HepG2 (cell line): ENCODE measurements around the gene FAM217B. TPM values are rescaled to one million over a fixed set of nuclear protein-coding genes. Genes with fewer than 3 reads are reported as not detected.

Source experiments
- ATRX ChIP-seq: sonication (generic); formaldehyde crosslinking; IDR thresholded peaks from 2 replicates; pipeline ENCODE4 v1.4.0; 2020; ENCODE audit warnings: missing genetic modification reagents, borderline replicate concordance
- CEBPG ChIP-seq: IDR thresholded peaks from 2 replicates; pipeline ENCODE4 v1.6.1; 2016
- DPF2 ChIP-seq: sonication (generic); formaldehyde crosslinking; IDR thresholded peaks from 2 replicates; pipeline ENCODE4 v1.4.0; 2020; ENCODE audit warnings: mild to moderate bottlenecking, low read depth, missing genetic modification reagents, borderline replicate concordance
- KAT7 ChIP-seq: IDR thresholded peaks from 2 replicates; pipeline ENCODE4 v1.6.1; 2018; ENCODE audit warnings: borderline replicate concordance, missing compliant biosample characterization
- KDM1A ChIP-seq: IDR thresholded peaks from 2 replicates; pipeline ENCODE4 v1.6.1; 2016; ENCODE audit warnings: missing compliant biosample characterization
- KDM3A ChIP-seq: IDR thresholded peaks from 2 replicates; pipeline ENCODE4 v1.6.1; 2018; ENCODE audit warnings: low read depth, missing compliant biosample characterization
- MLLT10 ChIP-seq: sonication (generic); formaldehyde crosslinking; IDR thresholded peaks from 2 replicates; pipeline ENCODE4 v1.4.0; 2020; ENCODE audit warnings: missing genetic modification reagents
- NCOR1 ChIP-seq: fragments of 200-600 bp; sonication (generic); IDR thresholded peaks from 2 replicates; pipeline ENCODE4 v1.7.0; 2017; ENCODE audit warnings: antibody characterized with exemption, low read length, borderline replicate concordance
- NR2F1 ChIP-seq, 2 experiments: fragments of 450-650 bp in 1 of 2; formaldehyde crosslinking in 1 of 2; IDR thresholded peaks; 2 replicates each; pipeline versions ENCODE4 v1.5.0 to v1.6.1; 2016 to 2020; ENCODE audit warnings: mild to moderate bottlenecking in 1 of 2, missing compliant biosample characterization in 1 of 2, missing genetic modification reagents in 1 of 2, moderate library complexity in 1 of 2
- PLRG1 ChIP-seq: fragments of 450-650 bp; conservative IDR thresholded peaks from 2 replicates; pipeline ENCODE4 v1.6.1; 2016
- POLR2AphosphoS5 ChIP-seq: IDR thresholded peaks from 2 replicates; pipeline ENCODE4 v1.6.1; 2012; ENCODE audit warnings: low read depth, low read length
- RFX1 ChIP-seq: fragments of 450-650 bp; IDR thresholded peaks from 2 replicates; pipeline ENCODE4 v1.6.1; 2017
- SALL1 ChIP-seq: sonication (generic); formaldehyde crosslinking; IDR thresholded peaks from 2 replicates; pipeline ENCODE4 v1.8.0; 2022; ENCODE audit warnings: mild to moderate bottlenecking, missing genetic modification reagents
- SKI ChIP-seq: fragments of 450-650 bp; IDR thresholded peaks from one replicate; pipeline ENCODE4 v1.6.1; 2018; ENCODE audit warnings: mild to moderate bottlenecking; ENCODE audit not compliant: partially characterized antibody
- TBX2 ChIP-seq: sonication (generic); formaldehyde crosslinking; IDR thresholded peaks from 2 replicates; pipeline ENCODE4 v1.5.0; 2020; ENCODE audit warnings: missing genetic modification reagents, mild to moderate bottlenecking, borderline replicate concordance
- TMF1 ChIP-seq: sonication (generic); formaldehyde crosslinking; IDR thresholded peaks from 2 replicates; pipeline ENCODE4 v1.8.1; 2022; ENCODE audit warnings: low read depth, missing genetic modification reagents
- TRIM24 ChIP-seq: sonication (generic); formaldehyde crosslinking; IDR thresholded peaks from 2 replicates; pipeline ENCODE4 v1.8.0; 2022; ENCODE audit warnings: mild to moderate bottlenecking, missing genetic modification reagents
- ZBTB3 ChIP-seq: sonication (generic); formaldehyde crosslinking; IDR thresholded peaks from 2 replicates; pipeline ENCODE4 v1.4.0; 2020; ENCODE audit warnings: low read depth, mild to moderate bottlenecking, moderate library complexity, missing genetic modification reagents, borderline replicate concordance
- ZNF124 ChIP-seq: sonication (generic); formaldehyde crosslinking; IDR thresholded peaks from 2 replicates; pipeline ENCODE4 v1.4.0; 2020; ENCODE audit warnings: missing genetic modification reagents
- ZNF207 ChIP-seq: fragments of 450-650 bp; IDR thresholded peaks from 2 replicates; pipeline ENCODE4 v1.6.1; 2016; ENCODE audit warnings: antibody characterized with exemption, borderline replicate concordance
- ZNF263 ChIP-seq: sonication (generic); formaldehyde crosslinking; IDR thresholded peaks from 2 replicates; pipeline ENCODE4 v1.4.0; 2020; ENCODE audit warnings: missing genetic modification reagents
- ZNF382 ChIP-seq: sonication (generic); formaldehyde crosslinking; IDR thresholded peaks from 2 replicates; pipeline ENCODE4 v1.5.0; 2020; ENCODE audit warnings: missing genetic modification reagents, mild to moderate bottlenecking, borderline replicate concordance
- ZNF572 ChIP-seq: sonication (generic); formaldehyde crosslinking; IDR thresholded peaks from 2 replicates; pipeline ENCODE4 v1.5.1; 2020; ENCODE audit warnings: mild to moderate bottlenecking, missing genetic modification reagents
- ZNF775 ChIP-seq: sonication (generic); formaldehyde crosslinking; IDR thresholded peaks from 2 replicates; pipeline ENCODE4 v1.4.0; 2020; ENCODE audit warnings: missing genetic modification reagents, mild to moderate bottlenecking, moderate library complexity, borderline replicate concordance
- ZNF792 ChIP-seq: IDR thresholded peaks from 2 replicates; pipeline ENCODE4 v1.6.1; 2016
- polyA plus RNA-seq, 8 experiments: library from polyadenylated mRNA; depleted of rRNA in 3 of 8; stranded (reverse) in 7 of 8; unstranded in 1 of 8; fragments of >200 nt; fragmentation: Illumina TruSeq in 4 of 8; extraction: Trizol in 4 of 8; gene quantifications; 2 replicates each; pipeline versions ENCODE4 v1.2.1 to v1.2.3, GENCODE V29; 2011 to 2016; ENCODE audit warnings: low read depth in 4 of 8, missing spikeins in 1 of 8, mixed read lengths in 1 of 8; ENCODE audit not compliant: insufficient read depth in 1 of 8
- total RNA-seq, 5 experiments: library from RNA; depleted of rRNA; stranded (reverse); fragments of >200 nt; fragmentation: Illumina TruSeq; extraction: Trizol; gene quantifications; 2 replicates each; pipeline ENCODE4 v1.2.3, GENCODE V29; 2016; ENCODE audit warnings: low read depth in 1 of 5
- TF ChIP-seq, protein P1 (sequence below): sonication (generic); IDR thresholded peaks from 2 replicates; pipeline ENCODE4 v1.6.1; 2016; ENCODE audit warnings: low read depth, borderline replicate concordance
- TF ChIP-seq, protein P2 (sequence below): sonication (generic); formaldehyde crosslinking; IDR thresholded peaks from 2 replicates; pipeline ENCODE4 v1.4.0; 2020; ENCODE audit warnings: missing genetic modification reagents, borderline replicate concordance
- TF ChIP-seq, protein P3 (sequence below): sonication (generic); formaldehyde crosslinking; IDR thresholded peaks from 2 replicates; pipeline ENCODE4 v1.8.0; 2022; ENCODE audit warnings: mild to moderate bottlenecking, missing genetic modification reagents

FAM217B gene
- total and polyA plus RNA-seq, 2 of the 13 experiments (the other 11 are each of a cell fraction or from before 2014, with no cell fraction given) = 11.1 to 14.3 TPM

DNA sequence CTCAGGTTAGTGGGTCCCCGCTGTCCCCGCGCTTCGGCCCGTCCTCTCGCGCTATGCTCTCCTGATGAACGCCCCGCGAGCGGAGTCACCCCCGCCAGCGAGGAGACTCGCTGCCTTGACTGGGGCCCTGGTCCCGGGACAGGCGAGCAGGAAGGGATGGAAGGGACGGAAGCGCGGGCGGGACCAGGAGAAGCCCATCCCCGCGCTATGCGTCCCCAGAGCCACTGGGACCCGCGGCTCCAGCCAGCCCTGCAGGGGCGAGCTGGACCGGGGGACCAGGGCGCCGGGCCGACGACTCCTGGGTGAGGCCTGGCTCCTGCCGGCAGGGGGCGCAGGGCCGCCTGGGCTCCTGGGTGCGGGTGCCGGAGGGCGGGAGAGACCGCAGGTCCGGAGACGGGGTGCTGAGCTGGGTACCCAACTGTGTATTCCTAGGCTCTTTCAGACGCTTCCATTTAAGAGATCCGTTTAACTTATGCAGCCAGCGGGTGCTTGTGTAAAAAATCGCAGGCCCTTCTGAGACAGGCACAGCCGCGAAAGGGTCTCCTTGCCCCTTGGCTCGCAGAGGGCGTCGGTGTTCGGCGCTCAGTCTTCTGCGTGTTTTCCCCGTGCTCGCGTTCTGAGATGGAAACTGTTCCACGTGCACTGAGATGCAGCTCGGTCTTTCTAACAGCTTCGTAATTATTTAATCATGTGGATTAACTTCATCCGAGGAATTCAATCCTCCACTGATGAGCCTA lies 6.2 kb upstream of the FAM217B start (continued):
- TF ChIP-seq, protein P1, sequence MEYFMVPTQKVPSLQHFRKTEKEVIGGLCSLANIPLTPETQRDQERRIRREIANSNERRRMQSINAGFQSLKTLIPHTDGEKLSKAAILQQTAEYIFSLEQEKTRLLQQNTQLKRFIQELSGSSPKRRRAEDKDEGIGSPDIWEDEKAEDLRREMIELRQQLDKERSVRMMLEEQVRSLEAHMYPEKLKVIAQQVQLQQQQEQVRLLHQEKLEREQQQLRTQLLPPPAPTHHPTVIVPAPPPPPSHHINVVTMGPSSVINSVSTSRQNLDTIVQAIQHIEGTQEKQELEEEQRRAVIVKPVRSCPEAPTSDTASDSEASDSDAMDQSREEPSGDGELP = no peak
- TF ChIP-seq DPF2 (CRISPR knock-in tag) (no peak), ZNF792 (CRISPR knock-in tag) (no peak), MLLT10 (CRISPR knock-in tag) (no peak), TRIM24 (no peak), PLRG1 (no peak), TMF1 (CRISPR knock-in tag) (no peak), KAT7 (CRISPR knock-in tag) (peak; percentile 60; the same call in 1 of the 2 replicates), ZNF263 (0 out of 2 replicates have a peak, but pooled peaks have one; percentile 14), ZNF124 (CRISPR knock-in tag) (no peak), KDM1A (CRISPR knock-in tag) (no peak), POLR2AphosphoS5 (no peak), ZBTB3 (CRISPR knock-in tag) (no peak), ZNF775 (no peak), SKI (no peak), ATRX (no peak), TBX2 (CRISPR knock-in tag) (peak; percentile 62; the same call in 1 of the 2 replicates), ZNF382 (no peak), KDM3A (CRISPR knock-in tag) (no peak), RFX1 (no peak), ZNF207 (no peak), NR2F1 (CRISPR knock-in tag; IDR thresholded peaks at IDR 0.05) (no peak), SALL1 (0 out of 2 replicates have a peak, but pooled peaks have one; percentile 31), CEBPG (CRISPR knock-in tag) (no peak; the same call in 1 of the 2 replicates), ZNF572 (0 out of 2 replicates have a peak, but pooled peaks have one; percentile 35), NCOR1 (no peak)
- TF ChIP-seq, protein P2, sequence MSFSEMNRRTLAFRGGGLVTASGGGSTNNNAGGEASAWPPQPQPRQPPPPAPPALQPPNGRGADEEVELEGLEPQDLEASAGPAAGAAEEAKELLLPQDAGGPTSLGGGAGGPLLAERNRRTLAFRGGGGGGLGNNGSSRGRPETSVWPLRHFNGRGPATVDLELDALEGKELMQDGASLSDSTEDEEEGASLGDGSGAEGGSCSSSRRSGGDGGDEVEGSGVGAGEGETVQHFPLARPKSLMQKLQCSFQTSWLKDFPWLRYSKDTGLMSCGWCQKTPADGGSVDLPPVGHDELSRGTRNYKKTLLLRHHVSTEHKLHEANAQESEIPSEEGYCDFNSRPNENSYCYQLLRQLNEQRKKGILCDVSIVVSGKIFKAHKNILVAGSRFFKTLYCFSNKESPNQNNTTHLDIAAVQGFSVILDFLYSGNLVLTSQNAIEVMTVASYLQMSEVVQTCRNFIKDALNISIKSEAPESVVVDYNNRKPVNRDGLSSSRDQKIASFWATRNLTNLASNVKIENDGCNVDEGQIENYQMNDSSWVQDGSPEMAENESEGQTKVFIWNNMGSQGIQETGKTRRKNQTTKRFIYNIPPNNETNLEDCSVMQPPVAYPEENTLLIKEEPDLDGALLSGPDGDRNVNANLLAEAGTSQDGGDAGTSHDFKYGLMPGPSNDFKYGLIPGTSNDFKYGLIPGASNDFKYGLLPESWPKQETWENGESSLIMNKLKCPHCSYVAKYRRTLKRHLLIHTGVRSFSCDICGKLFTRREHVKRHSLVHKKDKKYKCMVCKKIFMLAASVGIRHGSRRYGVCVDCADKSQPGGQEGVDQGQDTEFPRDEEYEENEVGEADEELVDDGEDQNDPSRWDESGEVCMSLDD (CRISPR knock-in tag) = peak; percentile 69; the same call in 1 of the 2 replicates
- TF ChIP-seq, protein P3, sequence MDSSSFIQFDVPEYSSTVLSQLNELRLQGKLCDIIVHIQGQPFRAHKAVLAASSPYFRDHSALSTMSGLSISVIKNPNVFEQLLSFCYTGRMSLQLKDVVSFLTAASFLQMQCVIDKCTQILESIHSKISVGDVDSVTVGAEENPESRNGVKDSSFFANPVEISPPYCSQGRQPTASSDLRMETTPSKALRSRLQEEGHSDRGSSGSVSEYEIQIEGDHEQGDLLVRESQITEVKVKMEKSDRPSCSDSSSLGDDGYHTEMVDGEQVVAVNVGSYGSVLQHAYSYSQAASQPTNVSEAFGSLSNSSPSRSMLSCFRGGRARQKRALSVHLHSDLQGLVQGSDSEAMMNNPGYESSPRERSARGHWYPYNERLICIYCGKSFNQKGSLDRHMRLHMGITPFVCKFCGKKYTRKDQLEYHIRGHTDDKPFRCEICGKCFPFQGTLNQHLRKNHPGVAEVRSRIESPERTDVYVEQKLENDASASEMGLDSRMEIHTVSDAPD (CRISPR knock-in tag) = no peak
